ENCODE measurements around the gene SH3BP5.

- TF ChIP-seq MAX (IDR thresholded peaks at IDR 0.05) (no peak), NFIC (IDR thresholded peaks at IDR 0.05) (no peak), CREB1 (IDR thresholded peaks at IDR 0.05; ENCODE audit: low read depth) (no peak), TAF1 (IDR thresholded peaks at IDR 0.05; ENCODE audit: low read depth) (no peak), USF1 (IDR thresholded peaks at IDR 0.05) (no peak), EP300 (IDR thresholded peaks at IDR 0.05; ENCODE audit: borderline replicate concordance) (no peak), REST (IDR thresholded peaks at IDR 0.05; ENCODE audit: low read depth) (no peak)
These were observed 112.3 kb downstream of the SH3BP5 start for GRCh38 chr3:15220056-15220455.

All from Ishikawa (cell line).